Activated T-cell treated with anti-CD3 and anti-CD28 coated beads for 24 hours (primary cell): Measurements from ENCODE around the gene DBNL.

ENCODE experiments used
- DNase-seq: peaks from one replicate; pipeline ENCODE4 v3.0.0-alpha.2; 2020; ENCODE audit warnings: low read depth

DBNL gene

GRCh38 chr7:44100458-44101302 lies 56.2 kb downstream of the DBNL start:
- no peak for DNase-seq

DNA sequence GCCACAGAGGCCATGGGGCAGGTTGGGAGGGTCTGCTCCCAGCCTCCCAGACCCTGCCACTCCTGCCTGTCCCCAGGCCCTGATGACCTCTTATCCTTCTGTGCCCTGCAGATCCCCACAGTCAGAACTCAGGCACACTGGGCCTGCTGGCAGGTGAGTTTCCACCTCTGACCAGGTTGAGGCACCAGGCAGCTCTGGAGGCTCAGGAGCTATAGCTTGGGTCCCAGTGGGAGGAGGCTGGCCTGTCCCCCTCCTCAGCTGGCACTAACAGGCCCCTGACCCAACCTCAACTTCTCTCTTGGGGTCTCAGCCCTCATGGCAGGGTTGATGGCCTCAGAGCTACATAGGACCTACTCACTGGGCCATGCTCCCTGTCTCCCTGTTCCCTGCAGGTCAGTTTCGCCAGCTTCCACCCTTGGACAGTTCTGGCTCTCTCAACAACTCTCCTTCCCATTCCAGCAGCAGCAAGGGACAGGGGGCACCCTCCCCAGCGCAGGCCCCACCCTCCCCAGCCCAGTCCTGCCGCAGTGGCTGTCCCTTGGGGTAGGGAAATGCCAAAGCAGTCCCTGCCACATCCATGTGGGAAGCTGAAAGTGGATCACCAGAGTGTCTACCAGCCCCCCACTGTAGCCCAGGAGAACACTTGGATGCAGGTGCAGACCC lies 56.9 kb downstream of the DBNL start:
- no peak for DNase-seq

DNA sequence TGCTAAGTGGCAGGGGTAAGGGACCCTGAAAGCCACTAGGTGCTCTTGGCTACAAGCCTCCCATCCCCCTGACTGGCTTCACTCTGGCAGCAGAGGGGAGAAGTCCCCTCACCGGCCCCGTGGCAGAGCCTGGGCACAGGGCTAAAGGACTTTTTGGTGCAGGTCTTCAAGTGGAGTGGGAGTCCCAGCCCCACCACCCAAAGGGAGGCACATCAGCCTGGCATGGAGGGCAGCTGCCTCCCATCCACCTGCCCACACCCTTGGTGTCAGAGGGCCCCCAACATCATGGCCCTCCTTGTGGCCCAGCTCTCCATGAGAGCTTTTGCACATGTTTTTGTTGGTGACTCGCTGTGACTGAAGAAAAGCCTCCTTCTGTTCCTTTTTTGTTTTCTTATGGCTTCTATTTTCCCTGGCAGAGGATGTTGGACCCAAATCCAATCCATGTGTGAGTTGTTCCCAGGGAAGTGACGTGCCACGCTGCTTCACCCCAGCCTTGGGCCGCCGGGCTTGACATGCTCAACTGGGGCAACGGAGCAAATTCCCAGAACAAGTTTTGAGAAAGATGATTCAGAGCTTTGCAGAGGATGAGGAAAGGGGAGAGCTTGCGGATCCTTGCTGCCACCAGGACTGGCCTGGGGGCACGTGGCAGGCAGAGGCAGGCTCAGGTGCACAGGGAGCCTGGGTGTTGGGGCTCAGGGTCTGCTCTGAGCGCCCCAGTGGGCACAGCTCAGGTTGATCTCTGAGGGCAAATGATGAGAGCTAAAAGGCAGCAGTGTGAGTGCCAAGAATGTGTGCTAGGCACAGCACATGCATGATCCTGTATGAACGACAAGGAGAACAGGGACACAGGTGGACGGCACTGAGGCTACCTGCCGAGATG lies 57.7 kb downstream of the DBNL start:
- no peak for DNase-seq

DNA sequence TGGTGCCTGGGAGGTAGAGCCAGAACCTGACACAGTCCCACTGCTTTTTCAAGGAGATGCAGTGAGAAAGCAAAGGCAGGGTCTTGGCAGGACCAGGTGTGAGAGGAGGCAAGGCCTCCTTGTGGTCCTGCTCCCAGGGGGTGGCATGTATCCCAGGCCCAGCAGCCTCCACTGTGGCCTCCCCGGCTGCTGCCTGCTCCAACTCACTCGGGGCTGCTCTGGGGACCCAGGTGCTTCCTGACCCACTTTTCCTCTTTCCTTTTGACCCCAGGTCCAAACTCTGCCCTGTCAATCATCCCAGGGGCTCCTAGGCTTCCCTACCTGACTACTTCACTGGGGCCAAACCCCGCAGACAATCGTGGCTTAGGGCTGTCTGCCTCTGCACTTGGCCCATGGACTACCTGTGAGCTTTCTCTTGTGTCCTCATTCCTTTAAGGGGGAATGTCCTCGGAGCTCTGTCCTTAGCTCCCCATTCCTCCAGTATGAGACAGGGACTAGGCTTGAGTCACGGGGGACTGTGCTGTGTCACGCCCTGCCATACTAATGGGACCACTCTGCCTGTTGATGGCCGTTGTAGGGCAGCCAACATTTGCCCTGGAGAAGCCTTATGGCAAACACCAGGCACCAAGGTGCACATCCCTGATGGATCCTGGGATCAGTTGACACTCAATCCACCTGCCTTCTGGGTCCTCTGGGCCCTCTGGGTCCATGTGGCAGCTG lies 58.5 kb downstream of the DBNL start:
- DNase-seq = no peak

- DNase-seq = no peak
These were observed 59.0 kb downstream of the DBNL start for GRCh38 chr7:44103566-44103922.

DNA sequence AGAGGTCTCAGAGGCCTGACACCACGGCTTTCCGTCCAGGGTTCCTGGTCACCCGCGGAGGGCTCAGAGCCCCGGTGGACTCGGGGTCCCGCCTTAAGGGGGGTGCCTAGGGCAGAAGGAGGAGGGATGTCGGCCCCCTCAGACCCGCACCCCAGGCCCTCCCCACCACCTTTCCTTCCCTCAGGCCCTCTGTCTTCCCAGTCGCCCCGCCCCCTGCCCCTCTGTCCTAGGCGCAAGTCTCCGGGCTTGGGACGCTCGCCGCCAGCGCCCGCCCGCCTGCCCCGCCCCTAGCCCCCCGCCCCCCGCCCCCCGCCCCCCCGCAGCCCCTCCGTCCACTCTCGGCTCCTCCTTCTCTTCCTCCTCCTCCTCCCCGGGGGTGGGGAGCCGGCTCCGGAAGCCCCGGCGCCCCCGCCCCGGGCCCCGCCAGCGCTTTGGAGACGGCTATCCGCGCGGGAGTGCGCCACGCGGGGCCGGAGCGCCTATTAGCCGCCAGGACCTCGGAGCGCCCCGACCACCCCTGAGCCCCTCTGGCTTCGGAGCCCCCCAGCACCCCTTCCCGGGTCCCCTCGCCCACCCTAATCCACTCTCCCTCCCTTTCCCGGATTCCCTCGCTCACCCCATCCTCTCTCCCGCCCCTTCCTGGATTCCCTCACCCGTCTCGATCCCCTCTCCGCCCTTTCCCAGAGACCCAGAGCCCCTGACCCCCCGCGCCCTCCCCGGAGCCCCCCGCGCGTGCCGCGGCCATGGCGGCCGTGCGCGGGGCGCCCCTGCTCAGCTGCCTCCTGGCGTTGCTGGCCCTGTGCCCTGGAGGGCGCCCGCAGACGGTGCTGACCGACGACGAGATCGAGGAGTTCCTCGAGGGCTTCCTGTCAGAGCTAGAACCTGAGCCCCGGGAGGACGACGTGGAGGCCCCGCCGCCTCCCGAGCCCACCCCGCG lies 59.7 kb downstream of the DBNL start, which contains the start of gene AEBP1:
Gene AEBP1, plus strand, starts transcription at position 423 of the 937 bp plus-strand sequence. Its CDS starts 321 bp downstream, at position 744.
- no peak for DNase-seq

GRCh38 chr7:44104860-44105771 lies 60.6 kb downstream of the DBNL start:
- no peak for DNase-seq

- no peak for DNase-seq
These were observed 61.3 kb downstream of the DBNL start for GRCh38 chr7:44105832-44106231.

DNA sequence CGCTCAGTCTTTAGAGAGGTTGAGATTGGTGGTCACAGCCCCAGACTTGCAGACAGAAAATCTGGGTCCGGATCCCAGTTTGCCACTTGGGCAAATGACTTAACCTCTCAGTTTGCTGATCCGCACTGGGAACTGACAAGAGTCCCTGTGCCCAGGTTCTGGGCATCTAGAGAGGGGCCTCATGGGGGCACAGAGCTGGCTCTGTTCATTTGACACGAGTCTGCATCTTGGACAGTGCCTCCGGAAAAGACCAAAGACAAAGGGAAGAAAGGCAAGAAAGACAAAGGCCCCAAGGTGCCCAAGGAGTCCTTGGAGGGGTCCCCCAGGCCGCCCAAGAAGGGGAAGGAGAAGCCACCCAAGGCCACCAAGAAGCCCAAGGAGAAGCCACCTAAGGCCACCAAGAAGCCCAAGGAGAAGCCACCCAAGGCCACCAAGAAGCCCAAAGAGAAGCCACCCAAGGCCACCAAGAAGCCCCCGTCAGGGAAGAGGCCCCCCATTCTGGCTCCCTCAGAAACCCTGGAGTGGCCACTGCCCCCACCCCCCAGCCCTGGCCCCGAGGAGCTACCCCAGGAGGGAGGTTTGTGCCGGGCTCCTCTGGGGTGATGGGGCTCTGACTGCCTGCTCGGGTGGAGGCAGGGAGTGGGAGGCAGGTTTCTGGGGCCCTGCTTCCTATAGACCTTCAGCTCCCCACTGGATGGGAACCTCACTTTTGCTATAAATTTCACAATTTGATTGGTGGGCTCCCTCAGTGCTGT lies 62.0 kb downstream of the DBNL start:
- DNase-seq = no peak

DNA sequence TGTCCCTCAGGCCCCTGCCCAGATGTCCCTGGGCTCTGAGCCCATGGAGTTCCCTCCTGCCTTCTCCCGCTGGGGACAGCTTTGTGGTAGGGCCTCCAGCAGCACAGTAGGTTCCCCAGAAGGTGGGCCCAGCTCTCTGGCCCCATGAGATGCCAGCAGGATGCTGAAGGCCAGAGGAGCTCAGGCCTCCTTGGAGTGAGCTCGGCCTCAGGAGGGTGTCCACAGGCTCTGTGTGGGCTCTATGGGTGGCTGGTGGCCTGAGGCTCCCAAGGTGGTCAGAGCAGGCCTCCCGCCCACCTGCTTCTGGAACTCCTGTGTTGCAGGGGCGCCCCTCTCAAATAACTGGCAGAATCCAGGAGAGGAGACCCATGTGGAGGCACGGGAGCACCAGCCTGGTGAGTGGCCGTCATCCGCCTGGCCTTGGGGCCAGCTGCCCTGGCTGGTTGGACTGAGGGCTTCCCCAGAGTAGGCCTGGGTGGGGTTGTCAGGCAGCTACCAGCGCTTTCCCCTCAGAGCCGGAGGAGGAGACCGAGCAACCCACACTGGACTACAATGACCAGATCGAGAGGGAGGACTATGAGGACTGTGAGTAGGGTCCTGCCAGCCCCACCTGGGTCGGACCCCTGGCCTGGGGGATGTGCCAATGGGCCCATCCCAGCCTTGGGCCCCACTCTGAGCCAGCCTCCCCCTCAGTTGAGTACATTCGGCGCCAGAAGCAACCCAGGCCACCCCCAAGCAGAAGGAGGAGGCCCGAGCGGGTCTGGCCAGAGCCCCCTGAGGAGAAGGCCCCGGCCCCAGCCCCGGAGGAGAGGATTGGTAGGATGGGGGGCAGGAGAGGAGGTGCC lies 62.8 kb downstream of the DBNL start:
- DNase-seq = no peak

DNA sequence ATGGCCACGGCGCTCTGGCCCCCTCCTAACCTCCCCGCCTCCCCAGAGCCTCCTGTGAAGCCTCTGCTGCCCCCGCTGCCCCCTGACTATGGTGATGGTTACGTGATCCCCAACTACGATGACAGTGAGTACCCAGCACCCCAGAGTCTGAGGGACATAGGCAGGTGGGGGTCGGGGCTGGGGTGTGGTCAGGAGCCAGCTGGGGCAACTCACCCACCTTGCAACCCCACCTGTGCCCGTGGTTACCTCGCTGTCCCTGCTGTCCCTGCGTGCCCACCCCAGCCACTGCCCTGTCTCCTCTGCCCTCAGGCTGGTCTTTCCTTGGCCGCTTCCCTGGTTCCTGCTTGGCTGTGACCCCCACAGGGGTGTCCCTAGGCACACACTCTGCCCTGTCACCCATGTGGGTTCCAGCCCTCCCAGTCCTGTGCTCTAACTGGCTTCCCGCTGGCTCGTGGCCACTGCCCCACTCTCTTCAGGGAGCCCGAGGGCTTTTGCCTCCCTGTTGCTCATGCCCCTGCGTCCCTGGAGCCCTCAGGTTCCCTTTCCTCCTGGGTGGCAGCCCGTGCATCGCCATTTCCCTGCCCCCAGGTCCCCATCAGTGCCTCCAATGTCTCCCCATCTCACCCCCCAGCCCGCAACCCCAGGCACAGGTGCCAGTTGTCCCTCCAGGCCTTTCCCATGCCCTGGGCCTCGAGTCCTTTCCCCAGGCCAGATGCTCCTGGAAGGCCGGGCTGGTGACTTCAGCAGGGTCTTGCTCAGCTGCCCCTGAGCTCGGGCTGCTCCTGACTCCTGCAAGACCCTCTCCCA lies 63.7 kb downstream of the DBNL start:
- DNase-seq = no peak

DNA sequence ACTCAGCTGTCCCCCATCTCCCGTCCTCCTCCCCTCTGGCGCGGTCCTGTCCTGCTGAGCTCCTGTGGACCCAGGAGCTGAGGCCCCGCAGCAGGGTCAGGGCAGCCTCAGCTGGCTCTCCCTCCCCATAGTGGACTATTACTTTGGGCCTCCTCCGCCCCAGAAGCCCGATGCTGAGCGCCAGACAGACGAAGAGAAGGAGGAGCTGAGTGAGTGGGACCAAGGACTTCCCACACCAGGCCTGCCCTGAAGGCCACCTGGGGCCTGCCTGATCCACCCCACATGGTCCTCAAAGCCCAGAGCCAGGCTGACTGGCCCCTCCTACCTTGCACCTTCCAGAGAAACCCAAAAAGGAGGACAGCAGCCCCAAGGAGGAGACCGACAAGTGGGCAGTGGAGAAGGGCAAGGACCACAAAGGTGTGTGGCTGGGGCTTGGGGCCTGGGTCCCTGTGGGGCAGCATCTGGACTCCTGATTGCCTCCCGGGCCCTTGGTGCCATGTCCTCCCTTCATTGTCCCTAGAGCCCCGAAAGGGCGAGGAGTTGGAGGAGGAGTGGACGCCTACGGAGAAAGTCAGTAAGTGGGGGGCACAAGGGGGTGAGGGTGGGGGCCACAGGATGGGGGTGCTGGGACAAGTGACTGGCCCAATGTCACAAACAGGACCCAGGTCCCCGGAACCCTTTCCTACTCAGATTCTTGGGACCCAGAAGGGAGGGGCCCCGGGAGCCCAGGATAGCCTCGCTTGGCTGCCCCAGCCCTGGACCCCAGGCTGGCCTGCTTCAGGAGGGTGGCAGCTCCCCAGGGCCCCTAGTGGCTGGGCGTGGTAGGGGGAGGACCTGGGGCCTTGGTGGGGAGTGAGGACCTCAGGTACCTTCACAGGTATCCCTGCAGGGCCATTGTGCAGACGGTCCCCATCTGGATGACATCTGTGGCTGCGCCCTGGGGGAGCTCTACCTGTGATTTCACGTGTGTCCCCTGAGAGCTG lies 64.6 kb downstream of the DBNL start:
- DNase-seq = no peak

DNA sequence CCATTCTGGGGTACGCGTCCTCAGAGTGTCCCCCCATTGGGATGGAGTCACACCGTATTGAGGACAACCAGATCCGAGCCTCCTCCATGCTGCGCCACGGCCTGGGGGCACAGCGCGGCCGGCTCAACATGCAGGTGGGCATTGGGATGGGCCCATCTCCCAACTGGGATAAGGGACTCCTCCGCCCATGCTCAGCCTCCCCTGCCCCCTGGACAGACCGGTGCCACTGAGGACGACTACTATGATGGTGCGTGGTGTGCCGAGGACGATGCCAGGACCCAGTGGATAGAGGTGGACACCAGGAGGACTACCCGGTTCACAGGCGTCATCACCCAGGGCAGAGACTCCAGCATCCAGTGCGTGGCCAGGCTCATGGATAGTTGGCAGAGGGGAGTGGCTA lies 65.5 kb downstream of the DBNL start:
- no peak for DNase-seq

DNA sequence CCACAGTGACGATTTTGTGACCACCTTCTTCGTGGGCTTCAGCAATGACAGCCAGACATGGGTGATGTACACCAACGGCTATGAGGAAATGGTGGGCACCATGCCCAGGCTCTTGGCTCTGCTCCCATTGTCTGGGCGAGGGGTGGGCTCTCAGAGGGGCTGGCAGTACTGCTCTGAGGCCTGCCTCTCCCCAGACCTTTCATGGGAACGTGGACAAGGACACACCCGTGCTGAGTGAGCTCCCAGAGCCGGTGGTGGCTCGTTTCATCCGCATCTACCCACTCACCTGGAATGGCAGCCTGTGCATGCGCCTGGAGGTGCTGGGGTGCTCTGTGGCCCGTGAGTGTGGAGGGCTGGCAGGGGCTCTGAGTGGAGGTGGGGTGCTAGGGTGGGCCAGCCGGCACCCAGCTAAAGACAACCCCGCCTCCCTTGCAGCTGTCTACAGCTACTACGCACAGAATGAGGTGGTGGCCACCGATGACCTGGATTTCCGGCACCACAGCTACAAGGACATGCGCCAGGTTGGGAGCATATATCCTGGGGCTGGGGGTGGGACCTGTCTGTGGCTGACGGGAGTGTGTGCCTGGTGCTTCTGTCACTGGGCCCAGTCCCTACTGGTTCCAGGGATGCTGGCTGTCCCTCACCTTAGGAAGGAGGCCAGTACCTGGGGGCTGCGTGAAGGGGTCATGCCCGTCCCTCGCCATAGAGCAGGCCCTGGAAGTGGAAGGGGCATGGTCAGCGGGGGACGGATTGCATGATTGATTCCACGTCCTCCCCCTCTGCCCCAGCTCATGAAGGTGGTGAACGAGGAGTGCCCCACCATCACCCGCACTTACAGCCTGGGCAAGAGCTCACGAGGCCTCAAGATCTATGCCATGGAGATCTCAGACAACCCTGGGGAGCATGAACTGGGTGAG lies 66.5 kb downstream of the DBNL start:
- DNase-seq = no peak
